GM12801 (cell line): ENCODE measurements around the gene TMEM8B.

ENCODE experiments used
- TF ChIP-seq, protein P1 (sequence below): IDR thresholded peaks from one replicate; pipeline ENCODE4 v1.5.1; 2011; ENCODE audit warnings: control low read depth; ENCODE audit not compliant: insufficient read length; ENCODE audit errors: extremely low read depth

The TMEM8B gene

GRCh38 chr9:35899021-35899420 is 70.0 kb downstream of the TMEM8B start:
- TF ChIP-seq, protein P1, sequence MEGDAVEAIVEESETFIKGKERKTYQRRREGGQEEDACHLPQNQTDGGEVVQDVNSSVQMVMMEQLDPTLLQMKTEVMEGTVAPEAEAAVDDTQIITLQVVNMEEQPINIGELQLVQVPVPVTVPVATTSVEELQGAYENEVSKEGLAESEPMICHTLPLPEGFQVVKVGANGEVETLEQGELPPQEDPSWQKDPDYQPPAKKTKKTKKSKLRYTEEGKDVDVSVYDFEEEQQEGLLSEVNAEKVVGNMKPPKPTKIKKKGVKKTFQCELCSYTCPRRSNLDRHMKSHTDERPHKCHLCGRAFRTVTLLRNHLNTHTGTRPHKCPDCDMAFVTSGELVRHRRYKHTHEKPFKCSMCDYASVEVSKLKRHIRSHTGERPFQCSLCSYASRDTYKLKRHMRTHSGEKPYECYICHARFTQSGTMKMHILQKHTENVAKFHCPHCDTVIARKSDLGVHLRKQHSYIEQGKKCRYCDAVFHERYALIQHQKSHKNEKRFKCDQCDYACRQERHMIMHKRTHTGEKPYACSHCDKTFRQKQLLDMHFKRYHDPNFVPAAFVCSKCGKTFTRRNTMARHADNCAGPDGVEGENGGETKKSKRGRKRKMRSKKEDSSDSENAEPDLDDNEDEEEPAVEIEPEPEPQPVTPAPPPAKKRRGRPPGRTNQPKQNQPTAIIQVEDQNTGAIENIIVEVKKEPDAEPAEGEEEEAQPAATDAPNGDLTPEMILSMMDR: no peak

DNA sequence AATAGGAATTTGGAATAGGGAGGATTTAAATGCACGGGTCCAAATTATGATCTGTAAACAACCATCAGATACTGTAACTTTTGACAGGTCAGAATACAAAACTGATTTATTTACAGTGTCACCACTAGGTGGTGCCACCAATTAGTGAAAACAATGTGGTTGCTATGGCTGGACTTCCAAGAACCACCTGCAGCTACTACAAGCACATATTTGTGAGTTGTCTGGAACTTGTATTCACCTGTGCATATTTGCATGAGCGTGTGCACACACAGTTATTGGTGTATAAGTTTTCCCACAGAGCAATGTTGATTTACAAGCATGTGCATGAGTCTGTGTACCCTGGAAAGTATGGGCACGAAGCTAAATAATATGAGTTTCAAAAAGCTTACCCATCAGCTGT is 74.0 kb downstream of the TMEM8B start:
- TF ChIP-seq, protein P1: no peak

GRCh38 chr9:35904338-35904737 is 75.3 kb downstream of the TMEM8B start:
- TF ChIP-seq, protein P1: no peak

DNA sequence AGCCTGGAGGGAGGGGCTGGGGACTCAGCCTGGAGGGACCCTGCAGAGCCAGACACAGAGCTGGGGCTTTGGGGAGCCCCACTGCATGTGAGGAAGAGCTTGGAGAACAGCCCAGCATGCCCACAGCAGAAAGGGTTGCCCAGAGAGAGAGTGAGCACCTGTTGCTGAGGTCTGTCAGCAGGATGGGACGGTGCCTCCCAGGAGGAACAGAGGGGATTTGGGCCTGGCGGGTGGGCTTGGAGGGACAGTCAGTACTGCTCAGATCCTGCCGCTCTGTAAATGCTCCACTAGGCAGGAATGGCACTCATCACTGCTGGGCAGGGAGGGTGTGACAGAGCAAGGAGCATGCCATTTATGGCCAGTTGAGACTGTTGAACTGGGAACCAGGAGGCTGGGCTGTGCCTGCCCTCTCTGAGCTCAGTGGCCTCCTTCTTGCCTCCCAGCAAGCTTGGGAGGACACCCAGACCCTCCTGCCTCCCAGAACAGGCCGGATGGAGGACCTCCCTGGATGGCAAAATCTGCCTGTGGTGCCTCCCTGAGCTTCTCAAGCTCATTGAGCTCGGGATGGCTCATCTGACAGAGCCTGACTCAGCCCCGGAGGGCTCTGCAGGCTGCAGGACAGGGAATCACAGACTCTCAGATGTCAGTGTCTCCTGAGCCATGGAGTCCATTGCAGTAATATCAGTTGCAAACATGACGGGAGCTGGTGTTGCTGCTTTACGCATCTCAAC is 76.2 kb downstream of the TMEM8B start:
- TF ChIP-seq, protein P1: no peak

DNA sequence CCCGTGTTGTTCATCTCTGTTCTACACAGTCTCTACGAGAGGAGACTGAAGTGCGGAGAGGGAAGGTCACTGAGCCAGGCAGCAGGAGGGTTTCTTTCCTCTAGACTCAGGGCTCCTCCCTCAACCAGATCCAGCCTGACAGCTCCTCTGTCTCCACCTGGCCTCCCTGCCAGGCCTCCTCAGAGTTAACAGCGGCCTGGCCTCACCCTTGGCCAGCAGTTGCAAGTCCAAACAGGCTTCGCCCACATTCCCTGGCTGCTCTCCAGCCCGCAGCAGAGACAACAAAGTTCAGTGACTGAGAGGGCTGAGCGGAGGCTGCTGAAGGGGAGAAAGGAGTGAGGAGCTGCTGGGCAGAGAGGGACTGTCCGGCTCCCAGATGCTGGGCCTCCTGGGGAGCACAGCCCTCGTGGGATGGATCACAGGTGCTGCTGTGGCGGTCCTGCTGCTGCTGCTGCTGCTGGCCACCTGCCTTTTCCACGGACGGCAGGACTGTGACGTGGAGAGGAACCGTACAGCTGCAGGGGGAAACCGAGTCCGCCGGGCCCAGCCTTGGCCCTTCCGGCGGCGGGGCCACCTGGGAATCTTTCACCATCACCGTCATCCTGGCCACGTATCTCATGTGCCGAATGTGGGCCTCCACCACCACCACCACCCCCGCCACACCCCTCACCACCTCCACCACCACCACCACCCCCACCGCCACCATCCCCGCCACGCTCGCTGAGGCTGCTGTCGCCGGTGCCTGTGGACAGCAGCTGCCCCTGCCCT is 77.1 kb downstream of the TMEM8B start, which contains the start of gene HRCT1:
TSS of gene HRCT1 (plus strand) at position 291 of the 768 bp plus-strand sequence. CDS start at position 377, 86 bp downstream.
- TF ChIP-seq, protein P1: no peak

GRCh38 chr9:35906923-35907699 is 78.1 kb downstream of the TMEM8B start:
- TF ChIP-seq, protein P1: no peak
